ENCODE results near the gene MCFD2.

DNA sequence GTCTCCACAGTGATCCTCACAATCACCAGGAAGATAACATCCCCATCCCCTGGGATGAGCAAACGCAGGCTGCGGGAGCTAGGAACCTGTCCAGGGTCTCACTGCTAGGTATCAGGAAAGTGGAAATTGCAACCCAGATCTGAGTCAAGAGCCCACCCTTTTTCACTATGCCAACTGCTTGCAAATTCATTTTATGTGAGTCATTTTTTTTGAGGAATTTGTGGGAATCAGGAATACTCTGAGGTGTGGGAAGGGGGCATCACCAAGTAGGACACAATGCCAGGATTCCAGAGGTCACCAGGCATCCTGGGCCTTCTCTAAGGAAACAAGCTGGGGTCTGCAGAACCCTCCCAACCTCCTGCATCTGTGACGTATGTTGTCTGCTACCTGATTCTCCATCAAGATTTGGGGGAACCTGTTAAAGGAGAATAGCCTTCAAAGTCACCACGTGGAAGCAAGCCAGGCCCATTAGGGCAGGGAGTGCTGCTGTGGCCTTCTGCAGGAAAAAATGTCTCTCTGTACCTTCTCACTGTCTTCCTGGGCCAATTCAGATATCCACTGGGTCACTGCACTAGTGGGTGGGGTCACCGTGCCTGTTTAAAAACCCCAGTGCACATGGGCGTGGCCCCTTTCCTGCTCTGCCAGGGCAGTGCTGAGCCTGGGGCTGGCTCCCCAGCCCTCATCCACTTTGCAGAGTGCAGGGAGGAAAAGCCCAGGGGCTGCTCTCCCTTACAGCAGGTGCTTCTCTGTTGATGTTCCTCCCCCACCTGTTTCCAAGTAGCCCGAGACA is 50.2 kb downstream of the MCFD2 start:
- TF ChIP-seq POLR2A (IDR thresholded peaks at IDR 0.05; ENCODE audit: low read length): no peak
- TF ChIP-seq GATA1 (IDR thresholded peaks at IDR 0.05; ENCODE audit: low read depth, low read length): no peak
